Measurements from ENCODE around the gene SMG7.

SMG7 gene

DNA sequence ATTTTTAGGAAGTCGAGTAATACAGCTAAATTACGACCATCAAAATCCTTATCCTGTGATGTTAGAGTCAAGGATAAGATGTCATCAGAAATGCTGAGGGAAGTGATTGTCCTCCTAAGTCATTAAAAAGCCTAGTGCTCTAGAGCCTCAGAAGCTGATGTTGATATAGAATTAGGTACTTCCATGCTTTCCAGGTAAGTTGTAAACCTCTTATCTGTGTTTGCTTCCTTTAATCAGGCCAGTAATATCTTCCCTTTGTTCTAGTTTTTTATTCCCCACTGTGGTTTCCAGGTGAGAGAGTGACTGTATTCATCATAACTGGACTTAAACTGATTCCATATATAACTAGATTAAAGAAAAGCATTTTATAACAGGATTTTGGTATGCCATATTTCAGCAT is 44.4 kb downstream of the SMG7 start:
- no peak for DNase-seq

DNA sequence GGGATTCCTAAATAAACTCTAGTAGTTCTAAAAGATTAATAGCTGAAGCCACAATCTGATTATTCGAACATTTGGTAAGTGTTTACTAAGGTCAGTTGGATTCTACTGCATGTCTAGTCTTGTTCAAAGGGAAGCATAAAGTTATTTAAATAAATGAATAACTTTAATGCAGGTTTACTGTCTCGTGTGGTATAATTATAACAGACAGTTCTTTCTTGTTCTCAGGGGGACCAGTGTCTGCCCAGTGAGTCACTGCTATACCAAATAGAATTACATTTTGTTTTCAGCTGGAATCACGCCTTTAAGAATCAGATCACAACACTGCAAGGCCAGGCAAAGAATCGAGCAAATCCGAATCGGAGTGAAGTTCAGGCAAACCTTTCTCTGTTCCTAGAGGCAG is 45.1 kb downstream of the SMG7 start:
- DNase-seq, result no peak

DNA sequence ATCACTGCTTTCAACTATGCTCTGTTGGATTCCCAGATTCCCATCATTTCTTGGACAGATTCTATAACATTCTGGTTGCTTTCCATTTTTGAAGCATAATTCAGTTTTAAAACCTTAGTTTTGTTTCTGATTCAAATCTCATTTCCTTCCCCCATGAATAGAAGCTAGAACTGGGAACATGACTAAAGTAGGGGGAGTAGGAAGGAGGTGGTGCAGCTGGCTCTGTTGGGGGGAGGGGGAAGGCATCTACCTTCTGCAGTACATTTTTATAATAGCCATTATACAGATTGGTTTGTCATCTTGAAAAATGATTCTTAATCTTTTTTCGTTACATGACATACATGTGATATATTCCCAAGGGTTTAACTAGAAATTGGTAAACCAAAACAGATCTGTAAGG is 48.1 kb downstream of the SMG7 start:
- DNase-seq, result no peak

DNA sequence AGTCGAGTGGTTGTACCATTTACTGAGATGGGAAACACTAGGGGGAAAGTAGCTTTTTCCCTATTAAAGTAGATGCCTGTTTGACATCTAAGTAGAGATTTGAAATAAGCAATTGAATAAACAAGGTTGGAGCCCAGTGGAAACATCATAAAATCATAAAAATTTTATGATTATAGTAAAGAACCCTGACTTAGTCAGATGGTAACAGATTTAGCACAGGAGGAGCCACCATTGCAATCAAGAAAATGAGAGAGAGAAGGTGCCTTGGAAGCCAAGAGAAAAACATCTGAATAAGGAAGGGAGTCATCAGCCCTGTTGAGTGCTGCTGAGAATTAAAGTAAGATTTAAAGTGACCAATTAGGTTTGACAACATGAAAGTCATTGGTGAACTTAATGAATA is 49.8 kb downstream of the SMG7 start:
- DNase-seq, result no peak

DNA sequence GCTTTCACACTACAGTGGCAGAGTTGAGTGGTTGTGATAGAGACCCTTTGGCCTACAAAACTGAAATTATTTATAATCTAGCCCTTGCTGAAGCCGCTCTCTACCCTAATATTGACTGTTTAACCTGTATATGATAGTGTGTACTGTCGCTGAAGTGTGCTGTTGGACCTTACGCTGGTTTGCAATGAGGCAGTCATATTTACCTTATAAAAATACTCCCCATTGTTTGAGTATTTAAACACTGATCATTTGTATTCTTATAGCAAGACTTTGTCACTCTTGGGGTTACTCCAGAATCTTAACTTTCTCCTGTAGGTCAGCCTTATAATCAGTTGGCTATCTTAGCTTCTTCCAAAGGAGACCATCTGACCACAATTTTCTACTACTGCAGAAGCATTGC is 56.3 kb downstream of the SMG7 start:
- no peak for DNase-seq

DNA sequence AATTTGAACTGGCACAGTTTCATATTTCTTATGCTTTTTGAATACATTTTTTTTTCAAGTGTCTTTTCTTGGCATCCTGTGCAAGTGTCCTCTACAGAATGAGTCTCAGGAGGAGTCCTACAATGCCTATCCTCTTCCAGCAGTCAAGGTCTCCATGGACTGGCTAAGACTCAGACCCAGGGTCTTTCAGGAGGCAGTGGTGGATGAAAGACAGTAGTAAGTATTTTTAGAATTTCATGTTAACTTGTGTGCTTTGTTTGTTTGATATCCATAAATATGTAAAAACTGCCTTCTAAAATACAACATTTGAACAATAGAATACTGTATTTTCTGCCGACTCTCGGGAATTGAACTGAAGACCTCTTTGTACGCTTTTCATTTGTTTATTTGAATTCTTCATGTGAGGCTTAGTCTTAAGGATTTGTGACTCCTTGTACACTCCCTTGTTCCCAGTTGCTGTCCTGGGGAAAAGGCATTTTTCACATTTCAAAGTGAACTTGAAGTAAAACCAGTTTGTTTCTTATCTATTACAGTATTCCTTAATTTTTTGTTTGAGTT is 61.4 kb downstream of the SMG7 start:
- DNase-seq, result no peak

DNA sequence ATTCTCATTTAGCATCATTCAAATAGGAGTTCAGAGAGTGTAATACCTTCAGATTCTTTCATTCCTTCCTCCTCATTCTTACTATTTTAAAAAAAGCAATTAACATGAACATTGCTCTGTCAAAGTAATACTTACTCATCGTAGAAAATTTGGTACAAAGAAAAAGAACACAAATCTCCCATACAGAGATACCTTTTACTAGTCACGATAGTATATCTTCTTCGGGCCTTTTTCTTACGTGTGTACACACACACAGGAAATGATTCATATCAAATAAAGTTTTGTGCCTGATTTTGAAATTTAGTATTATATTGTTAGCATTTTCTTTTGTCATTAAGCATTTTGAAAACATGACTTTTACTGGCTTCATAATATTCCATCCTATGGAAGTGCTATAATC is 65.1 kb downstream of the SMG7 start:
- DNase-seq, result no peak

DNA sequence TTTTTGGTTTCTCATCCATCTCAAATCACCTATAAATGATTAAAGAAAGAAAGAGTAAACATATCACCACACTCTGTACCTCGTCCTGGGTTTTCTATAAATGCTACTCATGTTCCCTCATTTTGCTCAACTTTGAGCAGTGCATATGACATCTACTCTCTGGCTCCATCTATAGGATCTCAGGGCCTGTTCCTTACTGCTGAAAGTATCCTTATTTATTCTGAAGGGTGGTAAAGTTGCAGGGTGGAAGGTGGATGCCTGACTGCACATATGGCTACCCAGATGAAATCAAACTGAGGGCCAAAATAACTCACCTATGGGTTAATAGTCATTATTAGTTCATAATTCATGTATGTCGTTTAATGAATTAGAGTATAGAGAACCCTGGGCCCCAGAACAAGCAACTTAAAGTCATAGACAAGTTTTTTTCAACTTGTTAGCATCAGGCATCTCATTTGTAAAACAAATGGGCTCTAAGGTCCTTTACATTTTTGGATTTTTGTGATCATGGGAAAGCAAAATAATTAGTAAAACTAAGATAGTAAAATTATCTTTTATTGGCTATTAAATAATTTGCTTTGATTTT is 71.4 kb downstream of the SMG7 start:
- no peak for DNase-seq

DNA sequence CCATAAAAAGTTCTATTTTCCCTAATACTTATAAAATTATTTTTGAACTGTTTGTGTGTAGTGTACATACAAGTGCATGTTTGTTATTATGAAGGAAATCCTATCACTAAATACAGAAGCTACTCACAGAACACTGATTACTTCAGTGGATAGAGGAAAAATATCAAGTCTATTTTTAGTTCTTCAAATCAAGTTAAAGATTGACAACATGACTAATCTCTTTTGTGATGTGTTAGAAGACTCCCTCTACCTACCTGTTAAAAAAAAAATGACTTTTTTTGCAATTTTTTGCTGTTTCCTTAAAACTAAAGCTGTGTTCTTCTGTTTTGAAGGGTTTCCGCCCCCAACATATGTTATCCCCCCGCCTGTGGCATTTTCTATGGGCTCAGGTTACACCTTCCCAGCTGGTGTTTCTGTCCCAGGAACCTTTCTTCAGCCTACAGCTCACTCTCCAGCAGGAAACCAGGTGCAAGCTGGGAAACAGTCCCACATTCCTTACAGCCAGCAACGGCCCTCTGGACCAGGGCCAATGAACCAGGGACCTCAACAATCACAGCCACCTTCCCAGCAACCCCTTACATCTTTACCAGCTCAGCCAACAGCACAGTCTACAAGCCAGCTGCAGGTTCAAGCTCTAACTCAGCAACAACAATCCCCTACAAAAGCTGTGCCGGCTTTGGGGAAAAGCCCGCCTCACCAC is 72.4 kb downstream of the SMG7 start:
- DNase-seq, result no peak

DNA sequence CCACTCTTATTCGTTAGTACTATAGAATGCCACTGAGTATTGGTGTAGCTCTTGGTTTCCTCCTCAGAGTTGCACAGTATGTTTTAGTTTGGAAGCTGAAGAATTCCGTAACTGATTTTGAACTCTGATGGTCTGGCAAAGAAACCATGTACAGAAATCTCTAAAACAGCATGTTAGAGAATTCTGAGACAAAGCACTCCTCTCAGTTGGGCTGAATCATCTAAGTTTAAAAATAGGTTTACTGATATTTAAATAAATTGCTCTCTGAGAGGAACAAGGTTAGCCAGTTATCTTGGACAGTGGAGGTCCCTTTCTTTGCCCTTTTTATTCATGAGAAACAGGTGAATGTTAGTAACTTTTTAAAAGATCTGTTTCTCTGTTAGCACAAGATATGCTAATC is 74.1 kb downstream of the SMG7 start:
- DNase-seq, result no peak

DNA sequence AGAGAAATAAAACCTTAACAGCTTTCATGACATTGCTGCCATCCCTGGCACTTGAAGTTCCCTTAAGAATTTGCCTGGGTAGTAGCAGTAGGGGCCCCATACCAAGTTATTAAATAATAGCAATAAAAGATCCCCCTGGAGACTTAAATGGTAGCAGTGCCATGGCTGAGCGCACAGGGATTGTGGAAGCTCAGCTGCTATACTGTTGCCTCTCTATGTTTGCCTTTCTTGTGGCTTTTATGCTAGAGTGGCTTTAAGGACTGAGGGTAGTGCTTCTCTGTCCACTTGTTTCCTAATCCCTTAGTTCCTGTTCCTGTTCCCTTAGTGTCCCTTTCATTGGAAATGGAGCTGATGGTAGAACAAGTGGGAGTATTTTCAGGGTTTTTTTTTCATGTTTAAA is 75.8 kb downstream of the SMG7 start:
- DNase-seq, result peak; percentile 67 to 70

DNA sequence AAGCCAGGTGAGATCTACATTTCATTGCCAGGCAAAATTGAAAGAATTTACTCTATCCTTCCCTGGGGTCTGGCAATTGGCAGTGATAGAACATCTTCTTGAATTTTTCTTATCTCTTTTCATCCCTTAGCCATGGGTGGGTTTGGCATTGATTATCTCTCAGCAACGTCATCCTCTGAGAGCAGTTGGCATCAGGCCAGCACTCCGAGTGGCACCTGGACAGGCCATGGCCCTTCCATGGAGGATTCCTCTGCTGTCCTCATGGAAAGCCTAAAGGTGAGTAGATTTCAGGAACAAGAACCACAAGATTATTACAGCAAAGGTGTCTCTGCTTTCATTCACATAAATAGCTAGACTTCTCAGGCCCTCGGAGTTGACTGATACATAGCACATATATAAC is 78.6 kb downstream of the SMG7 start:
- DNase-seq, result no peak

DNA sequence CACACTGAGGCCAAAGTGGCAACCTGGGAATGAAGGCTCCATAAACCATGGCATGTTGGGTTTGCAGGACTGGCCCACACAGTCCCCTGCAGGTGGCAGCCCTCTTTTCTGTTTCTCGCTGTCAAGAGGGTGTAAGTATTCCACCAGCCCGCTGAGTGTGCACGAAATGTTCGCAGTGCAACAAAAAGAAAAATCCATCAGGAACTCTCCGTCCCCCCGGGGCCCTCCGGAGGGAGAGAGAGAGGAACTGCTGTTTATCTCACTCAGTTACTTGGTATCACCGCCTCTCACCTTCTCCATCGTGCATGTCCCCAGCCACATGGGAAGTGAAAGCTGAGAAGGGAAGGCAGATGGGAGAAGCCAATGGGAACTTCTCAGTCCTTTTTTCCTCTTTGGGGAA is 79.6 kb downstream of the SMG7 start:
- DNase-seq, result no peak

DNA sequence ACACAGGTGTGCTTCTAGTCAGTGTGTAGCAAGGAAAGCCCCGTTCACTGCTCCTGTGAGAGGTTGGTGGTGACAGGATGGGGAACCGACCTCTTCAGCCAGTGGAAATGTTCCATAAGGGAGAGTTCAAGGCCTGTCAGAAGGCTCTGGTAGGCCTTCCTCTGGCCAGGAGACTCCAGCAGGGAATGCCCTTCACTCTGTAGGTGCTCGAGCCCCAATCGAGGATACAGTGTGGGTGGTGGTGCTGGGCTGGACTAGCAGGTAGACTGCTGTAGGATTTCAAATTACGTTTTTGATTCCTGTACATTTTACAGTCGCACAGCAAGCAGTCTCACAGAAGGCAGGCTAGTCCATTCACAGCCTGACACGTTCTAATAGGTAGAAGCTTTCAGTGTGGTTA is 80.1 kb downstream of the SMG7 start:
- DNase-seq, result no peak

DNA sequence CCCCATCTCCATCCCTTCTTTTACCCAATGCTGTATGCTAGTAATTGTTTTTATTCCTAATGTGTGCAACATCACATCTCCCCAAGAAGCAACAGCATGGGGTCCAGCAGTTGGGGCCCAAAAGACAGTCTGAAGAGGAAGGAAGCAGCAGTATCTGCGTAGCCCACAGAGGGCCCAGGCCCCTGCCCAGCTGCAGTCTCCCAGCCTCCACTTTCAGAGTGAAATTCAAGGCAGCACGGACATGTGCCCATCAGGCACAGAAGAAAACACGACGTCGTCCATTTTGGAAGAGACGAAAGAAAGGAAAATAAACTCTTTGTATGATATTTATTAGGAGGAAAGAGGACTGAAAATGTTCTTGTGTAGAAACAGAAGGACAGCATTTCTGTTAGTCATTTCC is 80.6 kb downstream of the SMG7 start:
- no peak for DNase-seq

DNA sequence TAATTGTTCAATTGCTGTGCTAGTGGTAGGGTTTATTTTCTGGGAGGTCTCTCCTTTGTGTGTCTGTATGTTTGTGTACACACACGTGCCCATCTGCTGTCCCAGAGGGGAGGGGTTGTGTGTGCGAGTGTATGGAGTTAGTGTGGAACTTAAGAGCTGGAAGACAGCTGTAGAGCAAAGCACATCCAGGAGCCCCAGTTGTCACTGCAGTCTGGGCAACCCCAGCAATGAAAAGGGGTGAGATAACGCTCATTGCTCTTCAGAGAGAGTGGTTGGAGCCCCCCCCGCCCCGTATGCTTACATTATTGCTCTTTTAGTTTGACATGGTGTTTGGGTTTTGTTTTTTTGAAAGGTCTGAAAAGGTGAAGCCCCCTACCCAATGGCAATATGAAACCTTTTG is 81.0 kb downstream of the SMG7 start:
- no peak for DNase-seq

DNA sequence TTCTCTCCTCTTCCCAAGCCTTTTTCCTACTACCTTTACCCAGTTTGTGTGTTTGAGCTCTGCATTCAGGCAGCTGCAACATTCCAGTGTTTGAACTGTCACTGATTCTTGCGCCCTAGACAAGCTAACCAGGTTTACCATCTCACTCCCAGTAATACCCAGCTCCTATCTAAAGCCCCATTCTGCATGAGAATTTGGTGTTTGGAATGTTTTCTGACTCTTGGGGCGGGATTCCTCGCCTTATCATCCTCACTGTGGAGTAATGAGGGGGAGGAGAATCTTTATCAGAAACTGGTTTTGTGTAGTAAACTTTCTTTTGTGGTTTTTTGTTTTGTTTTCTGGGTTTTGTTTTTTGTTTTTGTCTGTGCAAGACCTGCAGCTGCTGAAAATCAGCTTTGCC is 81.5 kb downstream of the SMG7 start:
- no peak for DNase-seq

DNA sequence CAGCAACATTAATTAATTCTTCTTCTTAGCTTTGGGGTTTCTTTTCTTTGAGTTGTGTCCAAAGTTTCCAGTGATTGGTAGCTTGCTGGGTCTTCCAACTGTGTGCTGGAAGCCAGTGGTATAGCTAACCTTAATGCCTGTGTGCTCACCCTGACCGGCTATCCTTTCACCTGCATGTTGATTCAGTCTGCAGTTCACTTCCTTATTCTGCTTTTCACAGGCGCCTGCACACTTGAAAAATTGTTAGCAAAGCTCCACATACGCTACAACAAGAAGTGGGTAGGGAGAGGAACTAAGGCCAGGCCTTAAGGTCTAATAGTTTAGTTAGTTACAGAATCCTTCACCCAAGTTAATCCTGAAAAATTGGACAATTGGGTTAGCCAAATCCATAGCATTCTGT is 82.3 kb downstream of the SMG7 start:
- no peak for DNase-seq

DNA sequence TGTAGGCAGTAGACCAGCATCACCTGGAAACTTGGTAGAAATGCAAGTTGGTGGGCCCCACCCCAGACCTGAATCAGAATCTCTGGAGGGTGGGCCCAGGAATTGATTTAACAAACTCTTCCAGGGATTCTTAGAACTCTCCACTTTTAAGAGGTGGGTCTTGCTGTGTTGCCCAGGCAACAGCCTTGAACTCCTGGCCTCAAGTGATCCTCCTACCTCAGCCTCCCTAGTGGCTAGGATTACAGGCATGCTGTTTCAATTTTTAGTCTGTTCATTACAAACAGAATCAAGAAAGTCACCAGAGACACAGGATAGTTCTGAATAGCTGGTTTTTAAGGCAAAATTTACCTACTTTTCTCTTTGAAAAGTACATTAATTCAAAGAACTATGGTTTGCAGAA is 86.8 kb downstream of the SMG7 start:
- no peak for DNase-seq

DNA sequence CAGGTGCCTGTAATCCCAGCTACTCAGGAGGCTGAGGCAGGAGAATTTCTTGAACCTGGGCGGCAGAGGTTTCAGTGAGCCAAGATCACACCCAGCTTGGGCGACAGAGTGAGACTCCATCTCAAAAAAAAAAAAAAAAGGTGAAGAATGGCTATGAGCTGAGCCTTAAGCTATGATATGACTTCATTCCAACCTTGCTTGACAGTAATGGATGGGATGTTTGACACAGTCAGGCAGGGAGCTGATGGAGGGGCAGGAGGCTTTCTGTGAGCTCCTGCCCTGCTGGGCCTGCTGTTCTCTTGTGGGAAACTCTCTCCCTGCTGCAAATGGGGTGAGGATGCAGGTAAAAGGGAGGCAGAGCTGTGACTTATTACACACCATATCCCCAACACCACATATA is 90.4 kb downstream of the SMG7 start:
- no peak for DNase-seq

DNA sequence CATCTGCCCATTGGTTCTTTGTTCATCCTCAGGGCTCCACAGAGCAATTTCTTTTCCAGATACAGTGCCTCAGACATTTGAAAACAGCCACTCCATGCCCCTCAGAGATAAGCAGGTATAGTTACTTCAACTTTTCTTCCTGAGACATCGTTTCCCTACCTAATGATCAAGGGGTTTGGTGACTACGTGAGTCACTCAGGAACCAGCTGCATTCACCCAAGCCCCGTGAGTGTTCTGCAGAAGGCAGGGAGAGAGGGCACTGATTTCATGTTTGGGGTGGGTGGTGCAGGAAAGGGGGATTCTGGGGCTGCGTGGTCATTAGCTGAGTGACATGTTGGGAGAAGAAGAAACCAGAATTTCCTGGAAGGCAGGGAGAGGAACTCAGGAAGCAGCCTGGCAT is 93.0 kb downstream of the SMG7 start:
- no peak for DNase-seq

DNA sequence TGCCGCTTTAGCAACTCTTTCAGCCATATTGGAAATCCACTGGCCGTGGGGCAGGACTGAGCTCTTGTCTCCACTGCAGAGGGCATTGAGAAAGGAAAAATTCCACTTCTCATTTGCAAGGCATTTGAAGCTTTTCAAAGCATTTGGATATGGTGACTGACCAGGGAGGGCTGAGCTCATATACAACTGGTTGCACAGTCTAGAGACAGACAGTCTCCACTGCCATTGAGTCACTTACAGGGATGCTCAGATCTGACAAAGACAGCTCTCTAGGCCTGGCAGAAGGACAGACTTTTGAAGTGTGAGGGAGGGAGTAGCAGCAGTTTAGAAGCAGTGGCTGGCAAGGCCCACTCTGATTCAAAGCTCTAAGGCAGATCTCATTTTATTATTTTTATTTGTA is 93.7 kb downstream of the SMG7 start:
- no peak for DNase-seq

DNA sequence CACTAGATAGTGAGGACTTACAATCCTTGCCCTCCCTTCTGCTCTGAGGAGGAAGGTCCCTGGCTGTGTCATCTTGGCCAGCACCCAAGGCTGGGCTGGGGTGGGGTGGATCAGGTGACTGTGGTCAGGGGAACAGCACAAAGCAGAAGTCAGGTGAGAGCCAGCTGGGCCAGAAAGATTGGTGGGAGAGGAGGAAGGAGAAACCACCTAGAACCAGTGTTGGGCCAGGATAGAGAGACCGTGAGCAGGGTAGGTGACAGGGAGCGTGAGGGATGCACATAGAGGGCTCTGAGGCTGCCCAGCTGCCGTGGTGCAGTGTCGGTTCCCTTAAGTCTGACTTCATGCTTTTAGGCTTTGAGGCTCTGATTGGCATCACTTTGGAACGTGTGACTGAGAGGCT is 95.3 kb downstream of the SMG7 start:
- no peak for DNase-seq

DNA sequence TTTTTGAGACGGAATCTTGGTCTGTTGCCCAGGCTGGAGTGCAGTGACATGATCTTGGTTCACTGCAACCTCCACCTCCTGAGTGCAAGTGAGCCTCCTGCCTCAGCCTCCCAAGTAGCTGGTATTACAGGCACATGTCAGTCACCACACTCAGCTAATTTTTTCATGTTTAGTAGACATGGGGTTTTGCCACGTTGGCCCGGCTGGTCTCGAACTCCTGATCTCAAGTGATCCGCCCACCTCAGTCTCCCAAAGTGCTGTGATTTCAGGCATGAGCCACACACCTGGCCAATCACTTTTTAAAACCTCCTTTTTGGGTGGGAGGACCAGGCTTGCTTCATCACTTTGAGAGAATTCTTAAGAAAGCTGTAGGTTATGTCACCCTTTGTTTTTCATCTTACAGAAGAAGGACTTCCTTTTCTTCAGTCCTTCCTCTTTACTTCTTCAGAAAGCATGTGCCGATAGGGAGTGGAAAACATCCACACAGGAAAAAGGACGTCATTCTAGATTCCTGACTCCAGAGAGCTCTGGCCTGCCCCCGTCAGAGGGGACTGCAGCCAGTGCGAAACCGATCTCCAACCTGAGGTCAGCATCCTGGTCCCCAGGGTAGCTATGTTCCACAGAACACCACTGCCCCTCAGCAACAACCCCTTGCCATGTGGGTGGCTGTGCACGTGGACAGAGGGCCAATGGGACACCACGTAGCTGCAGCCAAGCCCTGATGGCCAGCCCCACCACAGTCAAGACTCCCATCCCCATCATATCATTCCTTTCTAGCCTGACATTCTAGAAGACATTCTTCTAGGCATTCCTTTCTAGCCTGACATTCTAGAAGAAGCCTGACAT is 96.1 kb downstream of the SMG7 start:
- no peak for DNase-seq

Data from NCI-H187 (cell line).